ENCODE data around the gene CYBRD1. TPM values are rescaled to one million over a fixed set of nuclear protein-coding genes. Genes with fewer than 3 reads are reported as not detected.

The CYBRD1 gene
- total and polyA plus RNA-seq, 8 donors: 72.8 to 116 (median 88.1) TPM

- Histone ChIP-seq H3K36me3 (peaks cover 0 to 18% of the 10 kb centered on the region in 2 donors), H3K9me3 (no peaks in the 10 kb centered on the region), H3K27ac (no peak overlapping the region), H3K27me3 (no peaks in the 10 kb centered on the region), H3K4me3 (no peak overlapping the region), H3K4me1 (no peaks in the 10 kb centered on the region)
- DNase-seq: no peak
- no peak for ATAC-seq
- intact Hi-C loops (cut with DNase I): no loop called here
- no peak for TF ChIP-seq CTCF (IDR thresholded peaks at IDR 0.05)
Observed at GRCh38 chr2:171557363-171557762, 35.1 kb downstream of the CYBRD1 start.

GRCh38 chr2:171563301-171563700 is 41.0 kb downstream of the CYBRD1 start:
- ATAC-seq: no peak
- DNase-seq: no peak
- TF ChIP-seq CTCF (IDR thresholded peaks at IDR 0.05): no peak
- Histone ChIP-seq H3K27ac (no peak overlapping the region), H3K4me1 (no peaks in the 10 kb centered on the region), H3K36me3 (no peaks in the 10 kb centered on the region), H3K9me3 (no peaks in the 10 kb centered on the region), H3K27me3 (no peaks in the 10 kb centered on the region), H3K4me3 (no peak overlapping the region)
- intact Hi-C loops (cut with DNase I): no loop called here

DNA sequence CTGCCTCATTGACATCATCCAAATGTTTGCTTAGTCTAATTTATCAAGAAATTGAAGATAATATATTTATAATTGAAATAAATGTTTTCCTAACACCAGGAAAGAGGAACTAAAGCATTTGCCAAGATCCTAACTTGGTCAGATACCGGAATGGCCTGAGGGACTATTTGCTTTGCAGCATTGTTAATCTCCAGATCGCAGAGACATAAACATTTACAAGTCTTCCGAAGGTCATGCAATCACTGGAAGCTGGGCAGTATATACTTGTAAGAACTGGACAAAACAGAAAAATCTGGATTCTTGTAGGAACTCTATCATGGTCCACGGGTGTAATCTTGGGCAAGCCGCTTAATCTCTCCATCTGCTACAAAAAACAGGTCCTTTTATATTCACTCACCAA is 42.2 kb downstream of the CYBRD1 start:
- Histone ChIP-seq H3K4me1 (no peaks in the 10 kb centered on the region), H3K9me3 (no peaks in the 10 kb centered on the region), H3K27me3 (no peaks in the 10 kb centered on the region), H3K4me3 (no peak overlapping the region), H3K36me3 (no peaks in the 10 kb centered on the region), H3K27ac (no peak overlapping the region)
- intact Hi-C loops (cut with DNase I): no loop called here
- TF ChIP-seq CTCF (IDR thresholded peaks at IDR 0.05): no peak
- peak in 1 of 4 donors; percentile 16 for DNase-seq
- ATAC-seq: no peak

GRCh38 chr2:171566057-171566456 is 43.8 kb downstream of the CYBRD1 start:
- no peaks in the 10 kb centered on the region for H3K27me3 ChIP-seq
- intact Hi-C loops (cut with DNase I): no loop called here
- H3K4me3 ChIP-seq: no peak overlapping the region
- ATAC-seq (no peak), DNase-seq (no peak)
- H3K36me3 ChIP-seq: no peaks in the 10 kb centered on the region
- no peak overlapping the region for H3K27ac ChIP-seq
- H3K9me3 ChIP-seq: no peaks in the 10 kb centered on the region
- no peaks in the 10 kb centered on the region for H3K4me1 ChIP-seq
- TF ChIP-seq CTCF (IDR thresholded peaks at IDR 0.05): no peak

- no peaks in the 10 kb centered on the region for H3K4me1 ChIP-seq
- no peak overlapping the region for H3K27ac ChIP-seq
- no peaks in the 10 kb centered on the region for H3K27me3 ChIP-seq
- no peaks in the 10 kb centered on the region for H3K9me3 ChIP-seq
- no peak overlapping the region for H3K4me3 ChIP-seq
- ATAC-seq (no peak), DNase-seq (no peak)
- intact Hi-C loops (cut with DNase I): no loop called here
- no peak for TF ChIP-seq CTCF (IDR thresholded peaks at IDR 0.05)
- H3K36me3 ChIP-seq: no peaks in the 10 kb centered on the region
Observed at GRCh38 chr2:171566753-171567152, 44.5 kb downstream of the CYBRD1 start.

All from left lung (tissue), 10 donors.